Testis (tissue), 3 donors: ENCODE results near the gene MDGA2. TPM values are rescaled to one million over a fixed set of nuclear protein-coding genes. Genes with fewer than 3 reads are reported as not detected.

ENCODE experiments used
- DNase-seq: peaks from one replicate; pipeline ENCODE4 v3.0.0-alpha.2; 2019
- H3K27ac ChIP-seq, 2 donors: fragments of 200-600 bp; sonication (generic); one replicate each; pipeline ENCODE4 v1.5.1; 2019
- H3K27me3 ChIP-seq: fragments of 200-600 bp; sonication (generic); one replicate; pipeline ENCODE4 v1.5.1; 2019
- H3K36me3 ChIP-seq: fragments of 200-600 bp; sonication (generic); one replicate; pipeline ENCODE4 v1.5.1; 2017; ENCODE audit warnings: low read depth; ENCODE audit errors: missing control alignments
- H3K4me1 ChIP-seq: fragments of 200-600 bp; sonication (generic); one replicate; pipeline ENCODE4 v1.5.1; 2019
- H3K4me3 ChIP-seq, 2 donors: fragments of 200-600 bp; sonication (generic); one replicate each; pipeline ENCODE4 v1.5.1; 2017 to 2019
- H3K9me3 ChIP-seq: fragments of 200-600 bp; sonication (generic); one replicate; pipeline ENCODE4 v1.5.1; 2017
- POLR2A ChIP-seq: fragments of 450-650 bp; IDR thresholded peaks from one replicate; pipeline ENCODE4 v1.6.1; 2017; ENCODE audit warnings: antibody characterized with exemption, mild to moderate bottlenecking, moderate library complexity
- WGBS, 2 donors: methylation state at CpG; one replicate each; pipeline ENCODE4 v1.1.5; 2018; 5-methylcytosine and 5-hydroxymethylcytosine counted together
- intact Hi-C: fragments of 100-400 bp; cut with DNase I; formaldehyde crosslinking; loops from one replicate; pipeline ENCODE4 v1.15.1; 2023; ENCODE audit warnings: low total_unique reads
- polyA plus RNA-seq: library from polyadenylated mRNA; stranded (reverse); fragments of 350-450 nt; fragmentation: Illumina TruSeq; extraction: RNeasy Lipid Tissue Mini Kit (QIAGEN cat#74804); gene quantifications from one replicate; pipeline ENCODE4 v1.2.3, GENCODE V29; 2014; ENCODE audit warnings: low read depth, low replicate concordance; ENCODE audit not compliant: insufficient read depth
- total RNA-seq, 2 donors: library from RNA; depleted of rRNA; stranded (reverse); fragments of >200 nt; gene quantifications; one replicate each; pipeline ENCODE4 v1.2.3, GENCODE V29; 2016
- TF ChIP-seq, protein P1 (sequence below), 3 experiments: fragments of 450-650 bp in 2 of 3; fragments of 200-600 bp in 1 of 3; sonication (generic) in 1 of 3; IDR thresholded peaks; one replicate each; pipeline ENCODE4 v1.5.1; 2016 to 2019; ENCODE audit warnings: antibody characterized with exemption in 3 of 3, mild to moderate bottlenecking in 2 of 3, moderate library complexity in 1 of 3

The MDGA2 gene
- total and polyA plus RNA-seq, 3 donors from 2014 or later: 3.9 to 11.6 (median 8.4) TPM

DNA sequence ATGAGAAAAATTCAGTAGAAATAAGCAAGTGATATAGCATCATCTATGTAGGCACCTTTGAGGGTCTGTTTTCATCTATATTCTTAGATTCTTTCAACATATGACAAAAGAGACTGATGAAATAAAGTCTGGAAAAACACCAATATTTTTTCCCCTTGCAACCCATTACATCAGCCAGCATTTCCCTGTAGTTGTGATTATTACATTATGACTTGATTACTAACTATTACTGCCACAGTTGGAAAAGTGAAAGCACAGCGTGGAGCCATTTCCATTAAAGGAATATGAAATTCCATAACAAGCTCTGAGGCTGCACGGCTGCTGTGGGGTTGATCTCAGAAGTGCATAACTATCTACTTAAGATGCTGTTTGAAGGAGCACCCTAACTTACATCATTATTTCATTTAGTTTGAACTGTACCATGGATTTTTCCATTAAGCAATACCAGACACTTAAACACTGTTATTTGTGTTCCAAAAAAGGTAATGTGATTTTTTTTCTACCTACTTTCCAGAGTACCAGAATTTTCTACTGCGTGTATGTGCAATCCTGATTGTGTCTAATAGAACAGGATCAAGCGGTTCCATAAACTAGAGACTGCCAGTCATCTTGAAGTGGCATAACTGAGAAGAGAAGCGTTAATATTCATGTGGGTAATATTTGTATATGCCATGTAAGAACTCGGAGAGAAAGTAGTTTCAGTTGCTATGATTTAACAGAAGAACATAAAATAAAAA is 405.5 kb downstream of the MDGA2 start:
- H3K27me3 ChIP-seq: no peaks in the 10 kb centered on the region
- H3K27ac ChIP-seq: no peak overlapping the region
- intact Hi-C loops: no loop called here
- no peaks in the 10 kb centered on the region for H3K36me3 ChIP-seq
- H3K4me3 ChIP-seq: no peak overlapping the region
- 83 to 84% methylated on average over 6 of the region's 6 CpGs for WGBS, 2 donors
- H3K9me3 ChIP-seq: no peaks in the 10 kb centered on the region
- TF ChIP-seq POLR2A: no peak
- TF ChIP-seq, protein P1, sequence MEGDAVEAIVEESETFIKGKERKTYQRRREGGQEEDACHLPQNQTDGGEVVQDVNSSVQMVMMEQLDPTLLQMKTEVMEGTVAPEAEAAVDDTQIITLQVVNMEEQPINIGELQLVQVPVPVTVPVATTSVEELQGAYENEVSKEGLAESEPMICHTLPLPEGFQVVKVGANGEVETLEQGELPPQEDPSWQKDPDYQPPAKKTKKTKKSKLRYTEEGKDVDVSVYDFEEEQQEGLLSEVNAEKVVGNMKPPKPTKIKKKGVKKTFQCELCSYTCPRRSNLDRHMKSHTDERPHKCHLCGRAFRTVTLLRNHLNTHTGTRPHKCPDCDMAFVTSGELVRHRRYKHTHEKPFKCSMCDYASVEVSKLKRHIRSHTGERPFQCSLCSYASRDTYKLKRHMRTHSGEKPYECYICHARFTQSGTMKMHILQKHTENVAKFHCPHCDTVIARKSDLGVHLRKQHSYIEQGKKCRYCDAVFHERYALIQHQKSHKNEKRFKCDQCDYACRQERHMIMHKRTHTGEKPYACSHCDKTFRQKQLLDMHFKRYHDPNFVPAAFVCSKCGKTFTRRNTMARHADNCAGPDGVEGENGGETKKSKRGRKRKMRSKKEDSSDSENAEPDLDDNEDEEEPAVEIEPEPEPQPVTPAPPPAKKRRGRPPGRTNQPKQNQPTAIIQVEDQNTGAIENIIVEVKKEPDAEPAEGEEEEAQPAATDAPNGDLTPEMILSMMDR (IDR thresholded peaks at IDR 0.05): no peak
- no peak for DNase-seq
- H3K4me1 ChIP-seq: no peaks in the 10 kb centered on the region

DNA sequence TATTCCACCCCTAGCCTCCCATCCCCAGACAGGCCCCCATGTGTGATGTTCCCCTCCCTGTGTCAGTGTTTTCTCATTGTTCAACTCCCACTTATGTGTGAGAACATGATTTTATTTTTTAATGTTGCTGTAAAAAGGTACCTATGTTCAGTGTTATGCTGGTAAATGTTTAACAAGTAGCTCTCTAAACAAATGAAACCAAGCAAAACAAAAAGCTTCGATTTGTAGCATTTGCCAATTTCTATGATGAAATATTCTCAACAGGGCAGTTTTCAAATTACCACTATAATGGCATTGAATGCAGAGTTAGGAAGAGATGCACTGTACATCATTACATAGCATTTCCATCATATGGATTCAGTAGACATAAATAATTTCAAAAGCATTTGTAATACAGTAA is 410.6 kb downstream of the MDGA2 start:
- no peaks in the 10 kb centered on the region for H3K36me3 ChIP-seq
- no peak for DNase-seq
- H3K4me1 ChIP-seq: no peaks in the 10 kb centered on the region
- H3K9me3 ChIP-seq: no peaks in the 10 kb centered on the region
- no peak overlapping the region for H3K4me3 ChIP-seq
- H3K27me3 ChIP-seq: no peaks in the 10 kb centered on the region
- intact Hi-C loops: no loop called here
- WGBS, 2 donors: 79 to 91% methylated on average over 1 of the region's 1 CpG
- H3K27ac ChIP-seq: no peak overlapping the region
- TF ChIP-seq, protein P1 (IDR thresholded peaks at IDR 0.05): no peak
- TF ChIP-seq POLR2A: no peak

DNA sequence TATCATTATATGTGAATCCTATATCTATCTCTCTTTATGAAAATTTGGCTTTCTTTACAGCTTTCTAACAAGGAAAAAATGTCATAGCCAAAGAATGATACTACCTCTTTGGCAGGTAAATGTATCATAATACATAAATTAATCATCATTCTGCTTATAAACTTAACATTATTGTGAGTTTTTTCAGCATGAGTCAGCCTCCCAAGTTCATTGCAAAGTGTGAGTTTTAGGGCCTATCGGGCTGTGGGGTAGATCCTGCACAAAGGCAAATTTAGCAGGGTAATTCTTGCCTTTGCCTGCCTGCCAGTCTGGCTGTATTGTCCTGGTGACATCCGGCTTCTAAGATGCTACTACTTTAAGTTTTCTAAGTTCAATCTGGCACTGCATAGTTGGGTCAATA is 412.6 kb downstream of the MDGA2 start:
- intact Hi-C loops: no loop called here
- no peak for DNase-seq
- Histone ChIP-seq H3K9me3 (no peaks in the 10 kb centered on the region), H3K4me1 (no peaks in the 10 kb centered on the region), H3K27me3 (no peaks in the 10 kb centered on the region), H3K4me3 (no peak overlapping the region), H3K27ac (no peak overlapping the region), H3K36me3 (no peaks in the 10 kb centered on the region)
- TF ChIP-seq POLR2A: no peak
- TF ChIP-seq, protein P1 (IDR thresholded peaks at IDR 0.05): no peak
- 98% methylated on average over 2 of the region's 2 CpGs for WGBS, 2 donors

DNA sequence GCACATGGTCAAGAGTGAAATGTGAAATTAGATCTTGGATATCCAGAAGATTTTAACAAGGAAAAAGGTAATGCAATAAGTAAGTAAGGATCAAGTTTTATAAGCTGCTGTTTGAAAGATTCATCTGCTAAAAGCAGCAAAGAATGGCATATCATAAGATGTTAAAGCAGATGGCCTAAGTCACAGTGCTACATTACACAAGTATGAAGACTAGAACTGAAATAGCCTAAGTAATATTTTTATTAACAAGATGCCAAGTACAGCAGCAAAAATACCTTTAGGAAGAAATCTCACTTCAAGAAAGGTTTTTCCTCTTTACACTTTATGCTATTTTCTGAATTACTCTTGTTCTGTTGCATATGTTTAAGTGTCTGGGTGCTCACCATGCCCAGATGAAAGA is 414.1 kb downstream of the MDGA2 start:
- intact Hi-C loops: no loop called here
- TF ChIP-seq, protein P1 (IDR thresholded peaks at IDR 0.05): no peak
- TF ChIP-seq POLR2A: no peak
- Histone ChIP-seq H3K4me3 (no peak overlapping the region), H3K4me1 (no peaks in the 10 kb centered on the region), H3K27me3 (no peaks in the 10 kb centered on the region), H3K36me3 (no peaks in the 10 kb centered on the region), H3K27ac (no peak overlapping the region), H3K9me3 (no peaks in the 10 kb centered on the region)
- no peak for DNase-seq

DNA sequence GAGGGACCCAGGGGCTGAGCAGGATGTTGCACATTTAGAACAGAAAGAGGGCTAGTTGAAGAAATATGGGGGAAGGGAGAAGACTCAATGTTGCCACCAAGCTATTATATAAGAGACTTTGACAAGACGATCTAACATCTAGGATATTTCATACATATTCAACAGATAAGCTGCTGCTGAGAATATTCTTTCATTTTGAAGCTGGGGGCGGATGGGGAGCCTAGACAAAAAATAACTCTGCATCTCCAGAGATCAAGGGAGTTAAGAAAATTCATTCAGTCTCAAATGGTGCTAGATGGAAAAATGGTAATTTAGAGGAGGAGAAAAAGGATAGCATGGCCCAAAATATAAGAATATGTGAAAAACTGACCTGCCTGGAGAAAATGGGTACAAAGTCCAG is 415.6 kb downstream of the MDGA2 start:
- no peaks in the 10 kb centered on the region for H3K4me1 ChIP-seq
- no peaks in the 10 kb centered on the region for H3K27me3 ChIP-seq
- WGBS, 2 donors: 89 to 95% methylated on average over 2 of the region's 2 CpGs

More for the DNA sequence above, 415.6 kb downstream of the MDGA2 start:
- no peak overlapping the region for H3K4me3 ChIP-seq
- intact Hi-C loops: no loop called here
- H3K36me3 ChIP-seq: no peaks in the 10 kb centered on the region
- TF ChIP-seq POLR2A: no peak
- TF ChIP-seq, protein P1 (IDR thresholded peaks at IDR 0.05): no peak
- DNase-seq: no peak
- no peak overlapping the region for H3K27ac ChIP-seq
- no peaks in the 10 kb centered on the region for H3K9me3 ChIP-seq
